GM12892 (cell line): ENCODE data around the gene NSMCE1.

Source experiments
- POLR2A ChIP-seq: IDR thresholded peaks from 2 replicates; pipeline ENCODE4 v1.6.1; 2011; ENCODE audit warnings: low read depth, low read length, control low read depth
- POLR2AphosphoS5 ChIP-seq: IDR thresholded peaks from 2 replicates; pipeline ENCODE4 v1.6.1; 2011; ENCODE audit warnings: low read depth, low read length, control low read depth
- TAF1 ChIP-seq: IDR thresholded peaks from 2 replicates; pipeline ENCODE4 v1.6.1; 2011; ENCODE audit warnings: low read depth, mild to moderate bottlenecking, control low read depth, low read length, borderline replicate concordance

- TF ChIP-seq POLR2A (no peak), POLR2AphosphoS5 (no peak), TAF1 (no peak)
These were observed 47.6 kb downstream of the NSMCE1 start for GRCh38 chr16:27220991-27221390.
